ENCODE results near the gene LGALS8. TPM values are rescaled to one million over a fixed set of nuclear protein-coding genes. Genes with fewer than 3 reads are reported as not detected.

LGALS8 gene
- polyA plus RNA-seq, 3 donors, result 16.2 to 39.7 (median 22.9) TPM

DNA sequence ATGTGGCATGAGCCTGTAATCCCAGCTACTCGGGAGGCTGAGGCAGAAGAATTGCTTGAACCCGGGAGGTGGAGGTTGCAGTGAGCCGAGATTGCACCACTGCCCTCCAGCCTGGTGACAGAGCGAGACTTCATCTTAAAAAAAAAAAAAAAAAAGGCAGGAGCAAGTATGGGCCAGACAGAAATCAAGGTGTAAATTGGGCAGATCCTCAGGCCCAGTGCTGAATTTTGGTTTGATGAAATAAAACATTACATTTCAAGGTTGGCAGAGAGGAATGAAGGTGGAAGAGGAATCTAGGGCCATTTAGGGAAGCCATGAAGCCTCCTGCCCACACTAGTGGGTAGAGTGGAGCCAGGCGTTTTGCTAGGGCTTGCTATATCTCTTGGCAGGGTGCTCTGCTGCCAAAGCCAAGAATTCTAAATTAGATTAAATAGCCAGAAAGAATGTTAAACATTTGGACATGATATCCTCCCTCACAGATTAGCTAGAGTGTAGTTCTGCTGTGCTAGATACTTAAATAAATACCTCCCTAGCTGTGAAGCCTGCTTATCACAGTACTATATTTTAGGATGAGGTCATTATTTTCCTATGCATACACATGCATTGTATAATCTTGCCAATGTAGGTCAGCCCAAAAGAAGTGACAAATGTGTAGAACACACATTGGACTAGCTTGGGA lies 16.6 kb upstream of the LGALS8 start:
- H3K27ac ChIP-seq (ENCODE audit: low read depth, low read length), result no peak overlapping the region
- 67 to 81% (median 77%) methylated on average over 5 of the region's 5 CpGs for WGBS, 3 donors

DNA sequence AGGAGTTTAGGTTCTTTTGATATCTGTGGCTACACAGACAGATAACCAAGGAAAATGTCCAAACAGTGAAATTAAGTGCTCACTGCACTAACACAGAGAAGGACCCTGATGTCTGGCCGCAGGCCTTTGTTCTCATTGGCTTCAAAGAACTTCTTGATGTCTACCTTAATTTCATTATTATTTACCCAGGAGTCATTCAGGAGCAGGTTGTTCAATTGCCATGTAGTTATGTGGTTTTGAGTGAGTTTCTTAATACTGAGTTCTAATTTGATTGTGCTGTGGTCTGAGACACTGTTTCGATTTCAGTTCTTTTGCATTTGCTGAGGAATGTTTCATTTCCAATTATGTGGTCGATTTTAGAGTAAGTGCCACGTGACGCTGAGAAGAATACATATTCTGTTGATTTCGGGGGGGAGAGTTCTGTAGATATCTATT lies 15.2 kb upstream of the LGALS8 start:
- no peak overlapping the region for H3K27ac ChIP-seq (ENCODE audit: low read depth, low read length)
- WGBS, 3 donors, result 82 to 93% (median 86%) methylated on average over 6 of the region's 6 CpGs

DNA sequence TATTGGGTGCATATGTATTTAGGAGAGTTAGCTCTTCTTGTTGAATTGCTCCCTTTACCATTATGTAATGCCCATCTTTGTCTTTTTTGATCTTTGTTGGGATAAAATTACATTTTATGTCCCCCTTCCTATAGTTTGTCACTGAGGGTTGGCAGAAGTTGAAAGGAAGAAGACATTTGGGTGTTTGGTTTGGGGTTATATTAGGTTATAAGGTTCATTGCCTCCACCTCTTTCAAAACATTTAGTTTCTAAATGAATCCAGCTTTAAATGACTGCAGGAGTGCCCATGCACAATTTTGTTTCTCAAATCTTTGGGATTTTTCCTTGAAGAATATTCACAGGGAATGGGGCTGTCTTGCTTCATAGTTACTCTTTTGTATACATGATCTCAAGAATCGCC lies 14.6 kb upstream of the LGALS8 start:
- 83 to 94% (median 90%) methylated on average over 1 of the region's 1 CpG for WGBS, 3 donors
- H3K27ac ChIP-seq (ENCODE audit: low read depth, low read length), result no peak overlapping the region

DNA sequence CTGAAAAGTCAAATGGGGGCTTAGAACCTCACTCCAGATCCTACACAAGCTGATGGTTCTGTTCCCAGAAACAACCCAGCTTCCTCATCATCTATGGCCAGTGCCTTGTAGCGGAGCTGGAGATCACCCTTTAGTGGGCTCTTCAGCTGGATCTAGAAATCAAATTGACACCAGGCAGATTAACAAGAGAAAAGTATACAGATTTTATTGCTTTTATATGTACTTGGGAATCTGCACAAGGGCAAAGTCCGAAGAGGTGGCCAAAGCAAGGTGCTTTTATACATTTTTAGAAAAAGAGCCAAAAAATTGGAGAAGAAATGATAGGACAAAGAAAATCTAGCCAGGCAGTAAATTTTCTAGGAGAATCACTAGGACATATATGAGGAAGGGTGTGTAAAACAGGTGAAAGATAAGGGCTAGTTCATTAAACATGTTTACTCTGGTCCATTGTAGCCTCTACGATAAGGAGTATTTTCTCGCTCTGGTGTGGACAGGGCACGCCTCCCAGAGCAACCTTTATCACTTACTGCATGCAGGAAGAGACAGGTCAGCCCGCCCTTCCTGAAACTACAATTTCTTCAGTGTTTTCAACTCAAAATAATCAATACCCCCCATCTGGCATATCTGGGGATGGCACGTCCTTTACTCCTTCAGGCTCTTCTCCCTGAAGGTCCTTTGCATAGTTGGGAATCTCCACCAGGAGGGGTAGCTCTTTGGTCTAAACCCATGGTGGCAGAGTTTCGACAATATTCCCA lies 14.0 kb upstream of the LGALS8 start:
- WGBS, 3 donors, result 64 to 93% (median 88%) methylated on average over 8 of the region's 8 CpGs
- H3K27ac ChIP-seq (ENCODE audit: low read depth, low read length), result no peak overlapping the region

DNA sequence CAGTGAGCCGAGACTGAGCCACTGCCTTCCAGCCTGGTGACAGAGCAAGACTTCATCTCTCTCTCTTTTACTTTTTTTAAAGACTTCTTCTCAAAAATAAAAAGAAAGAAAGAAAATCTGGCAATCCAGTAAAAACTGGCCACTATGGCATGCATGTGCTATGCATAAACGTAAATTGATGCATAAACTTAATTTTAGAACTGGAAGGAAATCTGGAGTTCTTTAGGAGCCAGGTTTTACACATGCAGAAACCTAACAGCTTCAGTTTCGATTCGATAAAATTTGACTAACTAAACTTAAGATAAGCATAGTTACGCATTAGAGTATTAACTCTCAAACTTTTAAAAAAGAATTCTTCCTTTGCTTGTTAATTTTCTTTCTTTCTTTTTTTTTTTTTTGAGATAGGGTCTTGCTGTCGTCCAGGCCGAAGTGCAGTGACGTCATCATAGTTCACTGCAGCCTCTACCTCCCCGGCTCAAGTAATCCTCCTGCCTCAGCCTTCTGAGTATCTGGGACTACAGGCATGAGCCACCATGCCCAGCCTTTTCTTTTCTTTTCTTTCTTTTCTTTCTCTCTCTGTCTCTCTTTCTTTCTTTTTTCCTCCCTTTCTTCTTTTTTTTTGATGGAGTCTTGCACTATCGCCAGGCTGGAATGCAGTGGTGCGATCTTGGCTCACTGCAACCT lies 11.9 kb upstream of the LGALS8 start:
- 64 to 86% (median 83%) methylated on average over 11 of the region's 11 CpGs for WGBS, 3 donors
- no peak overlapping the region for H3K27ac ChIP-seq (ENCODE audit: low read depth, low read length)

DNA sequence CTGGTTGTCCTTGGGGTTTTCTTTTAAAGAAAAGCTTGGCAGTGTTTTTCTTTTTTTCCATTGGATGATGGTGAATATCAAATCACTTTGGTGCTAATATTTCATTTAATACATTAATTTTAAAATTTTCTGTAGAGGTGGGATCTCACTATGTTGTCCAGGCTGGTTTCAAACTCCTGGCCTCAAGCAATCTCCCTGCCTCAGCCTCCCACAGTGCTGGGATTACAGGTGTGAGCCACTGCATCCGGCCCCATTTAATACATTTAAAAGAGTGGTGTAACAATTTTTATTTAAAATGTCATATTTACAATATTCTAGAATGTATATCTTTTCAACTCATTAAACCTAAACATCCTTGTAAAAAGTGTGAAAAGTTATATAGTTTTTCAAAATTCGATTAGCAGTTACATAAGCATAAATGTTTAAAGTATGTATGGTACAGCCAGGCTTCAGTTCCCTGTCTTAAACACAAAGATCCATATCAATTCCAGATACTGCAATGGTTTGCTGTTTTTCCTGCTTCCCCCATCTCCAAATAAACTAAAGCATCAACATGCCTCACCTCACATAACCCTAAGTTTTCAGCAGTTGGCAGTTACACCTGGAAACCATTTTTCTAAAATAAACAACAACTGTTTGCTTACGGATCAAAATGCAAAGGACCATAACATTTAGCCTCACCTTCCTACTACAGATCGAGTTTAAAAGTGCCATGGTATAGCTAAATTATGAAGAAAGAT lies 8.9 kb upstream of the LGALS8 start:
- 46 to 84% (median 83%) methylated on average over 4 of the region's 4 CpGs for WGBS, 3 donors
- no peak overlapping the region for H3K27ac ChIP-seq (ENCODE audit: low read depth, low read length)

DNA sequence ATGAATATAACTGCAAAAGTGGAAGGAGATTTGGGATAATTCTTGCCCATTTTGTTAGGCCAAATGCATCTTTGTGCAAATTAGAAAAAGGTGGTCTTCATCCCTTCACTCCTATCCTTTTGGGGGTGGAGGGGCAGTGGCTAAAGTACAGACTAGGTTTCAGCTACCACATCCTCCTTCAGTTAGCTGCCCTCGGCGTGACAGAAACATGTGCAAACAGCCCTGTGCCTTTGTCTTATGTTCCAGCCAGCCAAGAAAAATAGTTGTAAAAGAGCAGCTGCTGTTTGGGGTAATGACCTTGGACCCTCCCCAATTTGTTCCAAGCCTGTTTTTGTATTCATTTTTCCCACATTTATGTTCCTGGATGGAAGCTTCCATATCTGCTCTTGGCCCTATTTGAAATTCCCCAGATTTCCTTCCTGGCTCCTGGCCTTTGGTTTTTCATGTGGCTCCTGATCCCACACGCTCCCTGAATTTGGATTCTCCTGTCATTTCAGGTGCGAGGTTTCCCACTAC lies 8.3 kb upstream of the LGALS8 start:
- no peak overlapping the region for H3K27ac ChIP-seq (ENCODE audit: low read depth, low read length)
- 34 to 60% (median 60%) methylated on average over 4 of the region's 4 CpGs for WGBS, 3 donors

DNA sequence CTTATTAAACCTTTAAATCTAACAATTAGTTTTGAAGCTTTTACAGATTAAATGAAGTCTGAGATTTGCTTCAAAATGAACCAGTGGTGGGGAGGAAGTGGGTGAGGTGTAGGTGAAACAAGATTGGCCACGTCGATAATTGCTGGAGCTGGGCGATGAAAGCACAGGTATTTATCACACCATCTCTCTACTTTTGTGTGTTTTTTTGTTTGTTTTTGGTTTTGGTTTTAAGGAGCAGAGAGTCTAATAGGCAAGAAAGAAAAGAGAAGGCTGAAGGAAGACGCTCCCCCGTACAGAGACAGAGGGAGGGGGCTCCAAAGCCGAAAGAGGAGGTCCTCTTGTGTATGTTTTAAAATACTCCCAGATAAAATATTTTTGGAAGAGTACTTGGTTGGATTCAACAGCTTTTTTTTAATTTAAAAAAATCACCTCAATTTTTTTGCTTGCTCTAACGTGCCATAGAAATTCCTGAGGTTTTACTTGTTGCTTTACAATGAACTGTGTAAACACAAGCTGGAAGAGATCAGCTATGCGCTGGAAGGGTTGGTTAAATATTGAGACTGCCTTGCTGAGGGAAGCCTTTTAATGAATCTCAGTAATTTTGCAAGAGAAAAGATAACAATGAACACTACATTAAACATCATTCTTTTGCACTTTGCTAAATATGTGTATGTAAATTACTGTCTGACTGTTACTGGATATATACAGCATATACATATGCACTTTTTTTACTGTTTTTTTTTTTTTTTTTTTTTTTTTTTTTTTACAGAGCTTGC lies 6.7 kb upstream of the LGALS8 start:
- 51 to 56% (median 54%) methylated on average over 8 of the region's 8 CpGs for WGBS, 3 donors

DNA sequence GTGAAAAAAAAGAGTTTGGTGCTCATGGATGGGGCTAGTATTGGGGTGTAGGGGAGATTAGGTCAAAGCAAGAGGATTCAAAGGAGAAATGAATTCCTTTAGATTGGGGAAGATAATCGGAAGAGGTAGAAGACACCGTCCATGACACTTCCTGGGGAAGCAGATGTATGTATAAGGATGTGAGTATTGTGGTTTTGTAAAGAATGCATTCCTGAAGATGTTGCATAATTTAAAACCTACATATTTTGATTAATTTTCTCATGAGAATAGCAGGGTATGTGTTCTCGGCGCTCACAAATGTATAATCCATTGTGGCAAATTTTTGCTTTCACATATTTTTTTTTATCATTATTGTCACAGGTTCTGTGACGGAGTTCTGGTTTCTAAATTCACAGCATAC lies 5.5 kb upstream of the LGALS8 start:
- WGBS, 3 donors, result 52 to 83% (median 57%) methylated on average over 5 of the region's 5 CpGs

More for the DNA sequence above, 6.7 kb upstream of the LGALS8 start:
- H3K27ac ChIP-seq (ENCODE audit: low read depth, low read length), result no peak overlapping the region

DNA sequence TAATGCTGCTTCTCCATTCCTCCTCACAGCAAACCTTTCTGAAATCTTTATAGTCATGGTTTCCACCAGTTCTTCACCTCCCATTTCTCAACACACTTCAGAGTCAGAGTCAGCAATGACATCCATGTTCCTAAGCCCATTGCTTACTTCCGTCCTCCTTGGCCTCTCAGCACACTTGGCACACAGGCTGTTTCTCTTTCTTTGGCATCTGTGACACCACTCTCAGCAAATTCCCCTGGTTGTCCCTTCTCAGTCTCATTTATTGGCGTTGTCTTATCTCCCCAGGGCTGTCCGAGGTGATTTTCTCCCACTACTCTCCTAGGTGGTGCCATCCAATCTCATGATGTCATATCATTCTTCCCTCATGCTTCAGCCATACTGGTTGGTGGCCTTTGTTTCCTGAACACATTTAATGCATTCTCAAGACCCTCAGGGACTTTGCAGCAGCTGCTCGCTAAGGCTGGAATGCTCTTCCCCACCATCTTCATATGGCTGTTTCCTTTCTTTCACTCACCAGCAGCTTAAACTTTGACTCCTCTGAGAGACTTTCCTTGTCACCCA lies 3.3 kb upstream of the LGALS8 start:
- WGBS, 3 donors, result 70 to 78% (median 76%) methylated on average over 4 of the region's 4 CpGs

More for the DNA sequence above, 5.5 kb upstream of the LGALS8 start:
- H3K27ac ChIP-seq (ENCODE audit: low read depth, low read length), result no peak overlapping the region

DNA sequence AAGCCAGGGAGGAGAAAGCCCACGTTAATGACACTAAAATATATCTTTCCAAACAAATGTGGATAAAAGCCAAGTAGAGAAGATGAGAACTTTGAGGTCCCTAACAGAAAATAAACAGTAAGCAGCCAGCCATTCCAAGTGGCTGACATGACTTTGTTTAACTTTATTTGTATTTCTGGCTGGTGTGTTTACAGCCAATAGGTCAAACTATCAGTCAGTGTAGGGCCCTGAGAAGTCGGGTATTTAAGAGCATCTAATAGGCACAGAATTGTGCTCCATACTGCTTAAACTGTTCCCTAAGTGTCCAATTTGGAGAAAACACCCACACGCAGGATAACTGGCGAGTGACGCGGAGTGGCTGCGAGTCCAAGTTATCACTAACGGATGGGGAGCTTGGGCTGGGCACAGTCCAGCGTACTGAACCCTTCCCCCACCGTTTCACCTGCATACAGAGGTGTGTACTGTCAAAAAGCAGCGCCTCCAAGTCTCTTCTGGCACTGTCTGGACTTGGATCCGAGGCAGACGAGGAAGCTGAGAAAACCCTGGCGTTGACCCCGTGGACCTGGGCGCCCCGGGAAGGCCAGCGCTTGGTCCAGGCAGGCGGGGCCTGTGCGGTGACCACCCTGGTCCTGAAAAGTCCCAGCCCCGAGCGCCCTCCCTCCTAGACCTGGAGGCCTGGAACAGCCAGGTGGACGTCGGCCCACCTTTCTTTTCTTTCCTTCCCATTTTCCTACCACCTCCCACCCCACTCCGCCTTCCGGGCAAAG lies 662 bp upstream of the LGALS8 start:
- no peak overlapping the region for H3K27ac ChIP-seq (ENCODE audit: low read depth, low read length)
- WGBS, 3 donors, result 7 to 21% (median 19%) methylated on average over 24 to 26 of the region's 26 CpGs

More for the DNA sequence above, 3.3 kb upstream of the LGALS8 start:
- no peak overlapping the region for H3K27ac ChIP-seq (ENCODE audit: low read depth, low read length)

DNA sequence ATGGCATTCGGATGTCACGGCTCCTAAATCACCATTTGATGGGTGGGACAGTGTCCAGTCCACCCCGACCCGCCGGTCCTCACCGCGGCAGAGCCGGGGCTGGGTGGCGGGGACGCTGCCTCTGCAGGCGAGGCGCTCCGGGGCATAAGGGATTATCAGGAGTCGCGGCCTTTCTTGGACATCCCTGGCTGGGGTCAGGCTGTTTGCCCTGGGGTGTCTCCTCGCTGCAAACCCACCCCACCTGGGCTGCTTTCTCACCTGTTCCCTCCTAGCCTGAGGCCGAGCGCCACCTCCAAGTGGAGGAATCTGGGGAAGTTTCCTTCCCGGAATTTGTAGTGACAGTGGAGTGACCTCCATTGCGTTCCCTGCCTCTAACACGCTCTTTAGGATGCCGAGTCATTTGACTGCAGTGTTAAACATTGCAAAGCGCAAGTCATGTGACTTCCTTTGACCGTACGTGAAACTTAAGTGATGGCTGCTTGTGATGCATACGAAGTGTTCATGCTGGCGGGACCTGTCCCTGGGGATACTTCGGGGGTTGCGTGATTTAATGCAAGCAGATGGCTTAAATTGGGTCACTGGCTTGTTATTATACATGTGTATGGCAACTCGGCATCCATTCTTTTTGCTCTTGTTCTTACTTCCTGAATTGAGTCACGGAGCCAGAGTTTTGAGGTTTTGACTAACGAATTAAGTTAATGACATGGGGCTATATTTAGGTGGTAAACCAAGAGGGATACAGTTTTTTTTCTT lies 536 bp downstream of the LGALS8 start:
- peak overlapping the region; percentile 70 for H3K27ac ChIP-seq (ENCODE audit: low read depth, low read length)
- WGBS, 3 donors, result 0% methylated on average over 32 of the region's 32 CpGs

DNA sequence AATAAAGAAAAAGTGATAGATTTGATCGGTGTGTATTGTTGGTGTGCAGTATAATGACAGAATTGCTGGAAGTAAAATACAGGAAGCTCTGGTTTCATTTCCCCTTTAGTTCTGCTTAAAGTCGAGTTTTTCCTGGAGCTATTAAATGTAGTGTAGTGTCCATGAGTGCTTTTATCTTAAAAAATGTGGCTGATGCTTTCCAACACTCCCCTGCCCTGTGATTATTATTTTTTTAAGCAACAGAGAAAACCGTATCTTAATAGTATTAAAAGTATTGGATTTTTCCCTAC lies 1.1 kb downstream of the LGALS8 start:
- 3 to 12% (median 7%) methylated on average over 3 of the region's 3 CpGs for WGBS, 3 donors
- H3K27ac ChIP-seq (ENCODE audit: low read depth, low read length), result no peak overlapping the region

DNA sequence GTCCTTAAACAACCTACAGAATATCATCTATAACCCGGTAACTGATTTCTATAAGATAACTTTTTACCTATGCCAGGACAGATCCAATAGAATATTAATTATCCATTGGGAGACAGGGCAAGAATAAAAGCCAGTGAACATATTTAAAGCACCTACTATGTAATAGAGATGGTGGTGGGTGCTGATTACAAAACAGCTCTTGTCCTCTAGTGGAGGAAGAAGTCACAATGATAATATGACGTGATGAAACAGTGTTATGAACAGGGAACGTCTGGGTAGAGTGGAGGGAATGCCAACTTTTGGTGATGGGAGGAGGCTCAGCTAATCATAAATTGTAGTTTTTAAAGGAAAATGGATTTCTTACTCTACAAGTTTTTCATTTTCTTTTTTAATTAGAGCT lies 2.3 kb downstream of the LGALS8 start:
- WGBS, 3 donors, result 61 to 83% (median 69%) methylated on average over 3 of the region's 3 CpGs
- no peak overlapping the region for H3K27ac ChIP-seq (ENCODE audit: low read depth, low read length)

DNA sequence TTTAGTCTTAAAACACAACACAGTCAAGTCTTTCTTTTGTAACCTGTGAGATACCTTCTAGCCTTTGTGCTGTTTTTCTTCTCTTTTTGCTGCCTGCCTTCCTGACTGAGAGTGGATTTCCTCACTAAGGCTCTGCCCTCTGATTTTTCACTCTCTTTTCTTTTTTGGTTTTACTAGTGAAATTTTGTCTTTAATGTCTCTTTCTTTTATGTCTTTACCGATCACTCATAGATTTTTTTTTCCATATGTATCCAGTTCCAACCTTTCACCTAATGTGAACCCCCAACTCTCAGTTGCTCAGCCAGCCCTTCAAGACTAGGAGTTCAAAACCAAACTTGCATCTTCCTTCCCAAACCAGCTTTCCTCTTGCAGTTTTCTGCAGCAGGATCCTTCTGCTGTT lies 6.5 kb downstream of the LGALS8 start:
- no peak overlapping the region for H3K27ac ChIP-seq (ENCODE audit: low read depth, low read length)
- WGBS, 3 donors, result 86 to 92% (median 87%) methylated on average over 1 of the region's 1 CpG

DNA sequence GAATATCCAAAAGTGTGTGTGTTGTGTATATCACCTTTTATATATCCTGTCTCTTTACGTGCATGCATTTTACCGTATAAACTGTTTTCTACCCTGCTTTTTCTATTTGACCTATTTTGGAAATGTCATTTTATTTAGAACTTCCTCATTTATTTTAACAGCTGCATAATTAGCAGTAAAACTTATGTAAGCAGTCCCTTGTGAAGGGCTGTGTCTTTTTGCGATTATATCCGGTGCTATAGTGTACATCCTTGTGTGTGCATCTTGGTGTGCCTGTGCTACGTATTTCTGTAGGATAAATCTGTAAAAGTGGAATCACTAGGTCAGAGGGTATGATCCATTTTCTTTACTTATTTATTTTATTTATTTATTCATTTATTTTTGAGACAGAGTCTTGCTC lies 7.2 kb downstream of the LGALS8 start:
- no peak overlapping the region for H3K27ac ChIP-seq (ENCODE audit: low read depth, low read length)
- 57 to 81% (median 63%) methylated on average over 5 of the region's 5 CpGs for WGBS, 3 donors

Data from adipose tissue (tissue), 3 donors.